GM19452 (cell line): ENCODE results near the gene NCOR2.
"Not testable (repeated sequence)": the region's sequence is repeated elsewhere in the genome, so short reads cannot be mapped to it uniquely, and the experiment has no call there.

Source experiments
- ATAC-seq: cut with Tn5 transposase; IDR thresholded peaks from one replicate; pipeline ENCODE4 v1.9.1; 2021; ENCODE audit not compliant: unreplicated experiment

Gene NCOR2

DNA sequence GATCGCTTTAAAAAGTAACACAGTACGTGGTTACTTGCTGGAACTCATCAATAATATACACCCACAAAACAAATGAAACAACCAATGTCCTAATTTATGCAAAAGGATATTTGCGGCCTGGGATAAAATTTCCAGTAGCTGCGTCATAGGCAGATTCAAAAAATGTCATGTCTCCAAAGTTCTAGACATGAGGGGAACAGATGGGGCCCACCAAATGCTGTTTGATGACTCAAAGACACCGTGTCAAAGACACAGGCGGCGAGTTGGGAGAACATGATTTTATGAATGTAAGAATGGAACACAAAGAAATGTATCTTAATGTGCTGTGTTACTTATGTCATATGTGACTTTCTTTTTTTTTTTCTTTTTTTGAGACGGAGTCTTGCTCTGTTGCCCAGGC is 34.3 kb upstream of the NCOR2 start:
- no peak for ATAC-seq

DNA sequence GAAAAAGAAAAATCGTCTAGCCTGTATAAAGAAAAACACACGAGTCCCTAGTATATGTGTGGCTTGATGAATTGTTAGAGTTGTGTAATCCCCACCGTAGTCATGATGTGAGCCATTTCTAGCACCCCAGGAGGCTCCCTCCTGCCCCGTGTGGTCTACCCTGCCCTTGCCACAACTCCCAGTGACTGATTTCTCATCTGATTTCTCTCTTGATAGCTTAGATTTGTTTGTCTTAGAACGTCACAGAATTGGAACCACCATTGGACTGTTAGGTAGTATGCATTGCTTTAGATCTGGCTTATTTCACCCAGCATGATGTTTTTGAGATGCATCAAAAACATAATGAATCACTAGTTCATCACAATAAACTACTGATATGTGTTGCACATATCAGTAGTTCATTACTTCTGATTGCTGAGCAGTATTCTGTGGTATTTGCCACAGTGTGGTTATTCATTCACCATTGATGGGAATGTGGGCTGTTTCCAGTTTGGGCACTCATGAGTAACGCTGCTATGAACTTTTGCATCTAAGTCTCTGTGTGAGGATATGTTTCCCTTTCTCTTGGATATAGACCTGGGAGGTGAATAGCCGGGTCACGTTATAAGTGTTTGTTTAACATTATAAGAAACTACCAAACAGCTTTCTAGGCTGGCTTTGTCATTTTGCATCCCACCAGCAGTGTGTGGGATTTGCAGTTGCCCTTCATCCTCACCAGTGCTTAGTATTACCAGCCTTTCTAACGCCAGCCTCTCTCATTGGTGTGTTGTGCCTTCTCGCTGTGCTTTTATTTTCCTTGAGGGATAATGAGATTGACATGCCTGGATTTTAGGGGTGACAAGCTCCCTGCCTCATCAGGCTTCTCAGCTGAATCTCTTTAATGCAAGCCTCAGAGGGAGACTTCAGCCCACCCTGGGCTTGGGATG is 31.9 kb upstream of the NCOR2 start:
- no peak for ATAC-seq

DNA sequence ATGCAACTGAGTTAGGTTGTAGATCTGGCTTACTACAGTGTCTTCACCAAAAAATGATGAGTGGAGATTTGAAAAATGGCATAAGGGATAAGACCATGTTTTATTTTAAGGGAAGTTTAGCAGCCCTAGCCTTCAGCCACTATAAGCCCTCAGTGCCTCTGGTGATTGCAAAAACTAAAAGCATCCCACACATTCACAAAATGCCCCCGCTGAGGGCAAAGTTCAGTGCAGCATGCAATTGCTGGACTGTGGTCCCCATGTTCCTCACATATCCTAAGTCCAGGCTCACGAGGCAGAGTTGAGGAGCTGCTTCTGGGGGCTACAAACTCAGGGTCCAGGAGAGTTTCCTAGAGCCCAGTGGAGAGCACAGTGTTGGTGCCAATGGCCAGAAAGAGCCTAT is 29.6 kb upstream of the NCOR2 start:
- ATAC-seq = no peak

DNA sequence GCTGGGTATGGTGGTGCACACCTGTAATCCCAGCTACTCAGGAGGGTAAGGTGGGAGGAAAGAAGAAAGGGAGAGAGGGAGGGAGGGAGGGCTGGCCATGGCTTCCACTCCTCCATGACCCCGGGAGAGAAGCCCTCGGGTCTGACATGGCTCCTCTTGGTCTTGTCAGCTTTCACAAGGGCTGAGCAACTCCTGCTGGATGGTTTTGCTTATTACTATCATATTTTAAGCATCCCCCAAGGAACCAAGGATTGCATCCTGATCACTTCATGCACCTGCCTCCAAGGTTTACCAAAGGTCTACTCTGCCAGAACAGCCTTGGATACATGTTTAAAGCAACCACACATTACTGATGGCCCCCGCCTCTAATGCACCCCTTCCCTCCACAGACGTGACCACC is 28.0 kb upstream of the NCOR2 start:
- no peak for ATAC-seq

DNA sequence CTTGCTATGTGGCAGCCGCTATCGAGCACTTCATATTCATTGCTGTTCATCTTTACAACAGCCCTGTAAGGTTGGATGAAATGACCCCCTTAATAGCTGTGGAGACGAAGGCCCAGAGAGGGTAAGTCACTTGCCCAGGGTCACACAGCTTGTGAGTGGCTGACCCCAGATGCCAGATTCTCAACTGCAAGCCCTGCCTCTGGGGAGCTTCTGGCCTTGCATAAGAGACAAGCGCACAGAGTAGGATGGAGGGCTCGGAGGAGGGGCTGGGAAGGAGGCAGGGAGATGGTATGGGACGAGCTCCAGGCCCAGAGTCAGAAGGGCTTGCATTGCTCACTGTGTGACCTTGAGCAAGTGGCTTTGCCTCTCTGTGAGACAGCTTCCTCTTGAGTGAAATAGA is 27.4 kb upstream of the NCOR2 start:
- no peak for ATAC-seq

DNA sequence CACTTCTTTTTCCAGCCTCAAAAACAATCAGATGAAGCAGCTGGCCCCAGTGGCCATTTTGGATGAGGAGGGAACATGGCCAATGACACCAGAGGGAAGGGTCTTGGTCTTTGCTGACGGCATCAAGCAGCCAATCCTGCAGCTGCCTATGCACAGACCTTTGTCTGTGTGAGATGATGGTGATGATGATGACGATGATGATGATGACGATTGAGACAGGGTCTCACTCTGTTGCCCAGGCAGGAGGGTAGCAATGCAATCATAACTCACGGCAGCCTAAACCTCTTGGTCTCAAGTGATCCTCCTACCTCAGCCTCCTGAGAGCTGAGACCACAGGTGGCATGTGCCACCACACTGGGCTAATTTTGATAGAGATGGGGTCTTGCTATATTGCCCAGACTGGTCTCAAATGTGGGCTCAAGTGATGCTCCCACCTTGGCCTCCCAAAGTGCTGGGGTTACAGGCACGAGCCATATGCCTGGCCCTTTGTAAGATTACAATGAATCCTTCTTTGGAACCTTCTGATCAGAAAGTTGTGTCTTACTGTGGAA is 26.5 kb upstream of the NCOR2 start:
- ATAC-seq = no peak

DNA sequence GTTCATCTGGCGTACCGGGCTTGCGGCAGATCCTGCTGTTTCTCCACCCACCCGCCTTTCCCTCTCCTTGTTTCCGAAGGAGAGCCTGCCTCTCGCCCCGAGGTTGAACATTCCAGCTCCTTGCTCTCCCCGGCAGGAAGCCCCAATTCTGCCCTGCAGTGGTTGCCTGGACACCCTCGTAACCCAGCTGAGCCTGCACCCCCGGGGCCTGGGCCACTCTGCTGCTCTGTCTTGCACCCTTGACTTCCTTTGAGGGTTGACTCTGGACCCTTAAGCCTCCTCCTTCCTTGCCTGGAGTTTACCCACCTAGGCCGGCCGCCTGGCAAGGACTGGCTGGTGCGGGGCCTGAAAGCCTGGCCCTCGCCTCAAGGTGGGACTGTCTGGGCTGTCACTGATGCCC is 25.8 kb upstream of the NCOR2 start:
- no peak for ATAC-seq

DNA sequence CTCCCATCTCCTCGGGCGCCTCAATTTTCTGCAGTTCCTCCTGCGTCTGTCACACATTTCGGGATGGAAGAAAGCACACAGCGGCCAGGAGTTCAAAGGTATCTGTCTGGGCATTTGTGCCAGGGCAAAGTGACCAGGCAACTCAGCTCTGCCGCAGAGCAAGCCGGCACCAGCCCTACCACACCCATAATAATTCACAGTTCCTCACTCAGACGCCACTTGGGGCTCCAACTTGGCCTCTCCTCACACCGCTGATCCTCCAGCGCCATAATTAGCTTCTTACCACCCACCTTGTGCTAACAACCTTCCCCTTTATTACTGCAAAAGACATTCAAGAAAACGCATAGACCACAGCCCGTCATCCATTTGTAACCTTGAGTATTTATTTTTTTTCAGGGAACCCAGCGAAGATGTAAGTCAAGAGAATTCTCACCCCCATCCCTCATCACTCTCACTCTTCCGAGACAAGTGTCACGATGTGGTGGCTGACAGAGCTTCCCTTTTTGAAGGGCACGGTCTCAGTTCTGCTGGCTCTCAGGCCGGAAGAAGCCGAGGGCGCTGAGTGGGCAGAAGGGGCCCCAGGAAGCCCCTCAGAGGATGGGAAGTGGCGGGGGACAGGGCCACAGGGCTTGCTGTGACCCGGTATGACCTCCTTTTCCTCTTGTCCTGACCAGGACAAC is 25.2 kb upstream of the NCOR2 start:
- ATAC-seq = no peak

DNA sequence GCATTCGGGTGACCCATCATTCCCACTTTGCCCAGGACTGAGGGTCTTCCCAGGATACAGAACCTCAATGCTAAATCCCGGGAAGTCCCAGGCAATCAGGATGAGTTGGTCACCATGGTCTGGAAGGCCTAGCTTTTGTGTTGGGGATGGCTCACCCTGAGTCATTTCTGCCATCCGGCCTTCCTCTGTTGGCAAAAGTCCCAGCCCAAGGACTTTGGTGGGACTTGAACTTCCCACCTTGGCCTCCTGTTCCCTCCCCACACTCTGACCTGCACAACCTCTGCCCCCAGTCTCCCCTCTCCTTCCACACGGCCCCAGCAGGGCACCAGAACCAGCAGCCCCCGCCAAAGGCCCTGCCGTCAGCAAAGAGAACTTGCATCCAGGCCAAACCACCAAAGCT is 24.6 kb upstream of the NCOR2 start:
- no peak for ATAC-seq

DNA sequence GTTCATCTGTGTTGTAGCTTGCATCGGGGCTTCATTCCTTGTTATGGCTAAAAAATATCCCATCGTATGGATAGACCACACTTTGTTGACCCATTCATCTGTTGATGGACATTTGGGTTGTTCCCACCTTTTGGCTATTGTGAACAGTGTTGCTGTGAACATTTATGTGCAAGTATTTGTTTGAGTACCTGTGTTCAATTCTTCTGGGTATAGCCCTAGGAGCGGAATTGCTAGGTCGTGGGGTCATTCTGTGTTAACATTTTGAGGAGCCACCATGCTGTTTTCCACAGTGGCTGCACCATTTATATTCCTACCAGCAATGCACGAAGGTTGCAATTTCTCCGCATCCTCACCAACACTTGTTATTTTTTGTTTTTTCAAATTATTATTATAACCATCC is 23.0 kb upstream of the NCOR2 start:
- ATAC-seq = no peak

DNA sequence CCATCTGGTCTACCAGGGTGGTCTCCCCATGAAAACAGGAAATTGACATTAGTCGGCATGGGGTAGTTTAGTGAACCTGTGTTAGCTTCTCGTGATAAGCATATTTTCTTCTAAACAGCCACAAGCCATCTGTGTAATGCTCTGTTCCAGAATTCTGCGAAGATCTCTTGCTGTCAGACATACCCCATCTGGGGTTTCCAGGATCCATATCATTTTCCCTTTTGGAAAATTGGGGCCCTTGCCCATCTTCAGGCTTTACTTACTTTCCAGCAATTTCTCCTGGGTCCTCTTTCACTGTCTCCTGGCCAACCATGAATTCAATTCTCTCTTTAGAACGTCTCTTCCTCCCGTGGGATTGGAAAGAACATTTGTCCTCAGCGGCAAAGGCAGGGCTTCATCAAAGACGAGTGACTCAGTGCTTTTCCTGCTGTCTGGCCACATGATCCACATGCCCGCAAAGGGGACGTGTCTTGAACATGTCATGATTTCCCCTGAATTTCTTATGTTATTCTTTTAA is 21.4 kb upstream of the NCOR2 start:
- ATAC-seq = no peak

DNA sequence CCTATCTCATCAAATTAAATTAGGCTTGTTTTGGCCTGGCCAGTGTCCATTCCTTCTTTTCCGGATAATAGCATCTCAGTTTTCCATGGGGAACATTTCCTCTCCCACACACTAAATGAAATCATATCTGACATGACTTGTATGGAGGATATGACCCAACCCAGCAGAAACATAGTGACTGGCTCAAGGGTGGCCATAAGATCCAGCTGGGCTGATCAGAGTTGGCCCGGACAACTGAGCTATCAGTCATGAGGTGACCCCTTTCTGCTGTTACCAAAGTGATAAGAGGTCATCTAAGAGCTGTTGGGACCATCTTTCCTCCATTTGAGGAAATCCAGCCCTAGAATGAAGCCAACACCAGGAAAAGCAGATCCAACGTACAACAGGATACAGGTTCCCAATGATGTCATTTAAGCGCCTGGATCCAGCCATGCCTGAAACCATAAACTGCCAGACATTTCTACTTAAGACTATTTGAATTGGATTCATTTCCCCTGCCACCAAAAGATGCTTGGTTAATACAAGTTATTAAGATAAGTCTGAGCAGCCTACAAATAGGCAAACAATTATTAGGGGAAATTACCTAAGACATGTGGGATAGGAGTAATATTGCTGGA is 20.7 kb upstream of the NCOR2 start:
- no peak for ATAC-seq

DNA sequence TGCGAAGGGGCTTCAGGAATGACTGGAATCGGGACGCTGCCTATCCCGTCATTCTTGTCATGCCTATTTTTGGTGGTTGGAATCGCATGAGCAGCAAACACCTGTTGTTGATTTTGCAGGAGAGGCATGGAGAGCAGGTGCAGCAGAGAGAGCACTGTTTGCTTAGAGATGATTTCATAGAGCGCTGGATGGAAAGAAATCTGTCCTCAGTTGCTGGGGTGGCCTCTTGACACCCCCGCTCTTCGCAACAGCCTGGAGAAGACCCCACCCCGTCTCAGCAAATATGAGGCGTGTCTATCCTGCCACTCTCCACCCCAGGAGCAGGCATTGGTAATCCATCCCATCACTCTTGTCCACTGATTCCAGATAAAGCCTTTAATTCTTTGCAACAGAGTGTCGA is 19.3 kb upstream of the NCOR2 start:
- ATAC-seq = no peak

DNA sequence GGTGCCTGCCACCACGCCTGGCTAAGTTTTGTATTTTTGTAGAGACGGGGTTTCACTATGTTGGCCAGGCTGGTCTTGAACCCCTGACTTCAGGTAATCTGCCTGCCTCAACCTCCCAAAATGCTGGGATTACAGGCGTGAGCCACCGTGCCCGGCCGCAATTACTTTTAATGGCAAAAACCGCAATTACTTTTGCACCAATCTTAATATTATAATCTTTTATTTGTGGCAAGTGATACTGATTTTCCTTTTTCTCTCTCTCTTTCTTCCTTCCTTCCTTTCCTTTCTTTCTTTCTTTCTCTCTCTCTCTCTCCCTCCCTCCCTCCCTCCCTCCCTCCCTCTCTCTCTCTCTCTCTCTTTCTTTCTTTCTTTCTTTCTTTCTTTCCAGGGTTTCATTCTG is 17.1 kb upstream of the NCOR2 start:
- not testable (repeated sequence) for ATAC-seq

DNA sequence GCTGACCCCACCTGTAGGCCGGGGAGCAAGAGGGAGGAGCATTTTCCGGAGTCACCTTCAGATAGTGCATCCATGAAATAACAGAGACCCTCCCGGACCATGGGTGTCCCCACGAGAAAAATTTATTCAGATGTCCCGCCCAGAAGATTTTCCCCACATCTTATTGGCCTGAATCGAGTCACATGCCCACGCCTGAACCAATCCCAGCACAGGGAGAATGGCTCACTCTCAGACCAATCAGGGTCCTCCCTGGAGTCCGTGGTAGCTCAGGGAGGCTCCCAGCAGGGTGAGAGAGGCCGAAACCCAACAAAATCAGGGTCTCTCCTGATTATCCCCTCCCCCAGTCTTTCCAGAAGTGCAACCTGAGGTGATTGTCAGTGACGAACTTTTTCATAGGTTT is 16.4 kb upstream of the NCOR2 start:
- no peak for ATAC-seq

DNA sequence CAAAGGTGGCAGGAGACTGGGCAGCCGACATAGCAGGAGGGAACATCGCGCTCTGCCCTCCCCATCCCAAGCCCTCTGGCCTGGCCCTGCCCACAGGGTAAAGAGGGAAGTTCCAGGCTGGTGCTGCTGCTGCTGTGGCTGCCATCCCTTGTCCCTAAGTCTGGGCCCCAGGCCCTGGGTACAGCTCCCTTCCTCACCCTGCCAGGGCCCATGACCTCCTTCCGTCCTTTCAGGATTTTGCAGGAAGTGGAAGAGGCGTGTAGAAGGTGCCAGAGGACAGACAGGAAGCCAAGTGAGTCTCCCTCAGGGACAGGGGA is 14.7 kb upstream of the NCOR2 start:
- ATAC-seq = no peak

DNA sequence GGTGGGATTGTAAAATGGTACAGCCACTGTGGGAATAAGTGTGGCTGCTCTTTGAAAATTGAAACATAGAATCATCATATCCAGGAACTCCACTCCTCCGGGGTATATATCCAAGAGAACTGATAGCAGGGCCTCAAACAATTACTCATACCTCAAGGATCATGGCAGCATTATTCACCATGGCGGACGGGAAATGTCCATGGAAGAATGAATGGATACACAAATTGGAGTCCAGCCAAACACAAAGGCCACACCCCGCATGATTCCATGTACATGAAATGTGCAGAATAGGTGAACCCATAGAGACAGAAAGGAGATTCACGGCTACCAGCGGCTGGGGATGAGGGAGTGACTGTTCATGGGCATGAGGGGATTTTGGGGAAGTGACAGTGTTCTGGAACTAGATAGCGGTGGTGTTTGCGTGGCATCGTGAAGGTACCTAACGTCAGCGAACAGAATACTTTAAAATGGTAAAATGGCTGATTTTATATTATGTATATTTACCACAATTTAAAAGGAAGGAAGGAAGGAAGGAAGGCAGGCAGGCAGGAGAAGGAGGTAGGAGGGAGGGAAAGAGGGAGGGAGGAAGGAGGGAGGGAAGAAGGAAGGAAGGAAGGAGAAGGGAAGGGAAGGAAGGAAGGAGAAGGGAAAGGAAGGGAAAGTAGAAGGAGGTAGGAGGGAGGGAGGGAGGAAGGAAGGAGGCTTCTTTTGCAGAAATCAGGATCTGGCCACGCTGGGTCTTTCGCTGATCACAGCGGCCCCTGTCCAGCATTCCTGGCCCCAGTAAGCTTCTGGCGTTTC is 14.1 kb upstream of the NCOR2 start:
- no peak for ATAC-seq

DNA sequence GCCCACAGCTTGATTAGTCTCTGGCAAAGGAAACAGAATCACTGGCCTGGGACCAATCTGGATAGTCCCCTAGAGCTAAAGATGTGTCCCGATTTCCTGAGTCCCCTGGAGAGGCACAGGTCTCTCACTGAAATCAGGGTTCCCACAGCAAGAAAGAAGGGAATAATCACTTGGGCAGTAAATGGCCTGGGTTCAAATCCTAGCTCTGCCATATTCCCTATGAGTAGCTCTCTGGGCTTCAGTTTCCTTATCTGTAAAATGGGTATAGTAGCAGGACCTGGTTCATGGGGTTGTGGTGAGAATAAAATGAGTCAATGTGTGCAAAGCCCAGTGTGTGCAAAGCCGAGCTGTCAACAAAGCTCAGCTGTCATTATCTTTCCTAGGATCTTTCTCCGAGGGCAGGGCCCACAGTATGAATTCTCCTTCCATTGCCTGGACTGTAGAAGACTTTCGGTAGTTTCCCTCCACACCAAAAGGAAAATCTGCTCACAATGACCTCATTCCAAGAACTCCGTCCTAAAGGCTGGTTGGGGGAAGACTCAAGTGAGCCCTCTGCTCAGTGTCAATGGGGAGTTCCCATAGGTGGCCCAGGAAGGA is 12.6 kb upstream of the NCOR2 start:
- no peak for ATAC-seq

DNA sequence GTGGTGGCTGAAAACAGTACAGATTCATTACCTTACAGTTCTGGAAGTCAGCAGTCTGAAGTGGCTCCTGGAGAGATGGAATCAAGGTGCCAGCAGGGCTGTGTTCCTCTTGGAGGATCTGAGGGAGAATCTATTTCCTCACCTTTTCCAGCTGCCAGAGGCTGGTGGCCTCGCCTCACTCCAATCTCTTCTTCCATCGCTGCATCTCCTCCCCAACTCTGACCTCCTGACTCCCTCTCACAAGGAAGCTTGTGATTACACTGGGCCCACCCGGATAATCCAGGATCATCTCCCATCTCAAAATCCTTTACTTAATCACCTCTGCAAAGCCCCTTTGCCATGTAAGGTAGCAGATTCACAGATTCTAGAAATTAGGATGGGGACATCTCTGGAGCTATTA is 11.4 kb upstream of the NCOR2 start:
- ATAC-seq = no peak

DNA sequence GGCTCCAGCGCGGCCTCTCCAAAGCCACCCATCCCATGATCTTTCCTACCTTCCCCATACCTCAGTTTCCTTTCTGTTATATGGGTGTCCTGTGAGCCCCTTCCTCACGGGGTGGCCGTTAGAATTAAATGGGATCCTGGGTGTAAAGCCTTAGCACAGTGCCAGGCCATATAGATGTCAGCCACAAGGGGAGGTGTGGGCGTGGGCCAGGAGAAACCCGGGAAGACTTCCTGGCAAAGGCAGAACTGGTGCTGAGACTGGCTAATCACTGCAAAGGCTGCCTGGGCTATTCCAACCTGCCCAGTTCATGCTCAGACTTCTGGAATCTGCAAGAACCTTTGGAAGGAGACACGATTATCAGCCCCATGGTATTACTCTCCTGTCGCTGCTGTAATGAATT is 11.0 kb upstream of the NCOR2 start:
- ATAC-seq = no peak

DNA sequence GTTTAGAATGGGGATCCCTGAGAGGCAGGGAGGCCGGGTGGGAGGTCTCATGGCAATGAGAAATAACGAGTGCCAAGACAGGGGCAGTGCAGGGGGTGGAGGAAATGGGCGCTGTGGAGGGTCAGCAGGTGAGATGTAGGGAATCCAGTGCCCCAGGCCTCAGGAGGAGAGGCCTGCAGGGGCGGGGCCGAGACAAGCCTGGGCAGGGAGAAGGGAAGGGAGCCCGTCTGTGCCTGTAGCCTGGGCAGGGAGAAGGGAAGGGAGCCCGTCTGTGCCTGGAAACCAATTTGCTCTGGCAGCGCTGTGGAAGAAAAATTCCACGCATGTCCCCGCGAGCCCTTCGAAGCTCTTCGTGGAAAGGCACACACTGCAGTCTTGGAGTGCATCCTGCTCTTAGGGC is 10.6 kb upstream of the NCOR2 start:
- no peak for ATAC-seq
